Inflammatory macrophage treated with lipopolysaccharide for 4 hours (primary cell): Measurements from ENCODE around the gene ZNF598.
A peak's percentile ranks its signal among the peaks of the same experiment; 100 is the strongest.

Source experiments
- DNase-seq: peaks from one replicate; pipeline ENCODE4 v3.0.0-alpha.2; 2020

Gene ZNF598

DNA sequence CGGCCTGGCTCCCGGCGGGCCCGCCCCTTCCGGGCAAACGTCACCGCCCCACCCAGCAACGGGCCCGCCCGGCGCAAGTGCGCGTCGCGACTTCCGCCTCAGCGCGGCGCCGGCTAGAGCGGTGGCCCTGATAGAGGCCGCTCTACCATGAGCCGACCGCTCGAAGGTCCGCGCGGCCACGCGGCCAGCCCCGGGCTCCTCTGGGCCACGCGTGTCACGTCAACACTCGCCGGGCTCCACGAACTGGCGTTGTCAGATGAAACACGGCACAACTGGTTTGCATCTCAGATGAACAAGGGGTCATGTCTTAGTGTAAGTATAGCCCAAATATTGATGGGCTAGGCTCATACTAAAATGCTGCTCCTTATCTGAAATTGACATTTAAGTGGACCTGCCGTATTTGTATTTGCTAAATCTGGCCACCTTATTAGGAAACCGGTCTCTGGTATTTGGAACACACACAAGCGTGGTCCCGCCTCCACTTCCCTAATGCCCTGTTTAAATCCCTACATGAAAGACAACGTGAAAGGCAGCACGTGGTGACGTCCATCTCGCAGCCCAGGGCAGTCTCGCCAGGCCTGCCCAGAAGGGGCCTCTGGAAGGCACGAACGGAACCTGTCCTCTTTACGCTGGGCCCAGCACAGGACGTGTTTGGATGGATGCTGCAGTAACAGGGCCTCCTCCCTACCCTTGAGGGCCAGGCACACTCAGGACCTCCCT lies at the start of gene ZNF598:
Gene ZNF598, minus strand, starts transcription at position 31 of the 720 bp plus-strand sequence.
- DNase-seq = peak; percentile 91

DNA sequence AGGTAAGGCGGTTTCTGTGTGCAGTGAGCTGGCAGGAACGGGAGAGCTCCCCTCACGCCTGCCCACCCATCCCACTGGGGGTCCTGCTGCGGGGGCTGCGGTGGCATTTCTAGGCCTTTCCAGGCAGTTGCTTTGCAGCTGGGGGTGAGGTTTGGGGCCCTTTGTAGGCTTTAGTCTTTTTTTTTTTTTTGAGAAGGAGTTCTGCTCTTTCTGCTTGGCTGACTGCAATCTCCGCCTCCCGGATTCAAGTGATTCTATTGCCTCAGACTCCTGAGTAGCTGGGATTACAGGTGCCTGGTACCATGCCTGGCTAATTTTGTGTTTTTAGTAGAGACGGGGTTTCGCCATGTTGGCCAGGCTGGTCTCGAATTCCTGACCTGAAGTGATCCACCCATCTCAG lies 49.3 kb upstream of the ZNF598 start:
- DNase-seq = no peak

DNA sequence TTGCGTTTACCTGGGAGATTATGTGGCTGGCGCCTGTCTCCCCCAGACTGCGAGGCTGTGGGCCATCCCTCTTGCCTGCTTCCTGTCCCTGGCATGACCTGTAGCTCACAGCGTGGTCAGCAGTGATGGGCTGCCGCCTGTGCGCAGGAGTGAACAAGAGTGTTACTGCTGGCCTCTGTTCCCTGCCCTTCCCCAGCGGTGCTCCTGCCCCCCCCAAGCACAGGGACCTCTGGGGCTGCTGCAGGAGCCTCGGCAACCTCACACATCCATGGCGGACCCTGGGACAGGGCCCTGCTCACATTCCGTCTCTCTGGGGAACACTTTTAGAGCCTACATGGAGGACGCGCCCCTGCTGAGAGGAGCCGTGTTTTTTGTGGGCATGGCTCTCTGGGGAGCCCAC lies 48.8 kb upstream of the ZNF598 start:
- no peak for DNase-seq

DNA sequence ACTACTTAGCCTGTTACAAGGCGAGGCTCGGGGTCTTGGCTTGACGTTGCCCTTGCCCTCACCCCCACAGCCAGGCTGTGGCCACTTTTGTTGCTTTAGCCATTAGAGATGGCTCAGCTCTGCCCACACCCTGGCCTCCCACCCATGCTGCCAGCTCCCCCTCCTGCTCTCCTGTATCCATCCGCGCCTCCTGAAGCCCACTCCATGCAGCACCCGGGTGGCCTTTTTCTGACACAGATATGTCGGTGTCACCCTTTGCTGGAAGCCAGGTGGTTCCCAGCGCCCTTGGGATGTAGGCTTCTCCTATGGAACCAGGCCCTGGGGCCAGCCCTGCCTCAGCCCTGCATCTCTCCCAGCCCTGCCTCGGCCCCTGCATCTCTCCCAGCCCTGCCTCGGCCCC lies 47.8 kb upstream of the ZNF598 start:
- DNase-seq = no peak

DNA sequence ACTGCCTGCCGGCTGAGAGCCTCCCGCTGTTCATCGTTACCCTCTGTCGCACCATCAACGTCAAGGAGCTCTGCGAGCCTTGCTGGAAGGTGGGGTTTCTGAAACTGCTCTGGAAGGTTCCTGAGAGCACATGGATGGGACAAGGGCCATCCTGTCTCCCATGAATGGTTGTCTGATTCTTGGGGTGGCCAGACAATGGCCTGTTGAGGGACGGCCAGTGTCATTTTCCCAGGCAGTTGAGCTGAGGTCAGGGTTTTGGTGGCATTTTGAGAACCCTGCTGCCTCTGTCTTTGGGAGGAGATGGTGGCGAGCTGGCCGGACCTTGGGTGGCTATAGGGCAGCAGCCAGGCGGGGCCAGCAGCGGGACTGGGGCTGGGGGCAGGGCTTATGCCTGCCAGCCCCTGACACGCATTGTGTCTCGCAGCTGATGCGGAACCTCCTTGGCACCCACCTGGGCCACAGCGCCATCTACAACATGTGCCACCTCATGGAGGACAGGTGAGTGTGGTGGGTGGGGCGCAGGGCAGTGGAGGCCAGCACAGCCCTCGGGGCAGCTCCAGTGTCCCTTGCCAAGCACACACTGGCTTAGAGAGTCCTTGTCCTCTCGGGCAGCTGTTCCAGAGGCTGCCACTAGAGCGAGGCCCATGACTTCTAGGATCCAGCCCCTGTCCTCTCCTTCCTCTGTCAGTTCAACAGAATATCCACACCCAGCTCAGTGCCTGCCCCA lies 47.2 kb upstream of the ZNF598 start:
- no peak for DNase-seq

DNA sequence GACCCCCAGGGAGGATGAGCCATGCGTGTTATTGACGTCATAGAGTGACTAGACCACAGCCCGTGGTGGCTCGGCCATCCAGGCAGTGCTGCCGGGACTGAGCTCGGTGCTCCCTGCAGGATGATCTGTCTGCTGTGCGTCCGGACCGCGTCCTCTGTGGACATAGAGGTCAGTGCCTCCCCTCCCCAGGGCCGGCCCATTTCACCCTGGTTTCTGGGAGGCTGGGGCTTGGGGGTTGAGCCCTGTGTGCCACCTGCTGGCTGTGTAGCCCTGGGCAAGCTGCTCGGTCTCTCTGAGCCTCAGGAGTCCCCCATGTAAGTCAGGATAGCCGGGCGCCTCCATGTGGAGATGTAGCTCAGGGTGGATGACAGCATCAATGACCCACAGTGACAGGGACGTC lies 46.5 kb upstream of the ZNF598 start:
- no peak for DNase-seq

DNA sequence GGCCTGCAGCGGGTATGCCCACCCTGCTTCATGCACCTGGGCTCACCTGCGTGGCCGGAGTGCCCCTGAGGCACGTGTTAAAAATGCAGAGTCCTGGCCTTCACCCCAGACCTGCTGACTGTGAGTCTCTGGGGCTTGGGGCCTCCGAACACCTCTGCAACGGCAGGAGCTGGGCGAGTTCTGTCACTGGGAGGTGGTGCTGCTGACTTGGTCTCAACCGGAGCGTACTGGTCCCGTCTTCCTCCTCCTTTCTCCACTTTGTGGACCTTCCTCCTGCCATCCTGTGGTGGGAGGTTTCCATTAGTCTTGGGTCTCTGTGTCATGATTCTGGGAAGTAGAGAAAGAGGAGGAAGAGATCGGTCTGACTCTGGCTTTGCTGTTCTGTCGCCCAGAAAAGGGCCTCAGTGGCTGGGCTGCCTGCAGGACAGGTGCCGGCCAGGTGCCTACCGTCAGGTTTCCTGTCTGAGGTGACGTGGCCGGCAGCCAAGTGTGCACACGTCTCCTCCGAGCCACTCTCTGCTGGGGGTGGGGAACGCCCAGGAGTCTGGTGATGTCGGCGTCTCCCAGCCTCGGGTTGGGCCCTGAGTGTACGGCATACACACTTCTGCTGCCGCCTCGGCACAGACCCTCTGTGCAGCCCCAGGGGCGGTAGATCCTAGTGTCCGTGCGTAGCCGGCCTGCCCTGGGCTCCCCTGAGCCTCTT lies 45.1 kb upstream of the ZNF598 start:
- DNase-seq = no peak

DNA sequence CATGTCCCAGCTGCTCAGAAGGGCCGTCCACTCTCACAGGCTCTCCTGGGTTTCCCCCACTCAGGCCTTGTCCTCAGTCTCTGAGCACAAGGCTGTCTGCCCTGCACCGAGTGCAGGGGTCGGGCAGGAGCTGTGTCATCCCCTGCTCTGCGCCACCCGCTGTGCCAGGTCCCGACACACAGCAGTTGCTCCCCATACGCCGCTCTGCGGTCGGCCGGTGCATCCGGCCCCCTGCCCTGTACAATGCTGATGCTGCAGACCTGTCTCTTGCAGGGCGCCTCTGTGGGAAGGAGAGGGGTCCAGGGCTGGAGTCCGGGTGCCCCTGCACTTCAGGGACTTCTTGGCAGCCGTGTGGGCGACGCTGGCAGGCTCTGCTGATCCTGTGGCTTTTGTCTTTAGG lies 44.3 kb upstream of the ZNF598 start:
- DNase-seq = no peak

DNA sequence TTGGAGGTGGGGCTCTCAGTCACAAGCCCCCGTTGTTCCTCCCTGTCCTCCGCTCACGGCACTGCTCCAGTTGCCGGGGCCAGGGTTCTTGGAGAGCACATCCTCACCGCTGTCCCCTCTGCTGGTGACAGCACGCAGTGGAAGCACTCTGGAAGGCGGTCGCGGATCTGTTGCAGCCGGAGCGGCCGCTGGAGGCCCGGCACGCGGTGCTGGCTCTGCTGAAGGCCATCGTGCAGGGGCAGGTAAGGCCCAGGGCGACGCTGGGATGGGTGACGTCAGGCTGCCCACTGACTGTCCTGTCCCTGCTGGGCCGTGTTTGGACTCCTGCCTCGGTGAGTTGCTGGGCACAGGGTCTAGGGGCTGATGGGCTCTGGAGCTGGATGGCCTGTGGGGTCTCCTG lies 43.6 kb upstream of the ZNF598 start:
- no peak for DNase-seq

DNA sequence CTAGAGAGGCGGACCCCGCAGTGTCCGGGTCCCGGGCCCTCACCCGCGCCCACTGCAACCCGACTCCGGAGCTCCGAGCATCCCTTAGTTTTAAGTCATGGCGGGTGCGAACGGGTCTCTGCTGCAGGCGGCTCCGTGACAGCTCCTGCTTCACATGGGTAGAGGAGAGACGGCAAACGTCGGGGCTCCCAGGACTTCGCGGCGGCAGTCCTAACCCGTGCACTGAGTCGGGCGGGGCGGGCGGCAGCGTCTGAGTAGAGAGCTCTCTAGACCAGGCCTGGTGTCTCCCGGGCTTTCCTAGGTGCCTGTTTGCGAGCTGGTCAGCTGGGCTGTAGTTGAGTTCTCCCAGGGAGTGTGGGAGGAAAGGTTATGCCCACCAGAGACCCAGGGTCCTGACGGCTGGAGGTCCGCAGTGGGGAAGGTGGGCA lies 38.5 kb upstream of the ZNF598 start:
- DNase-seq = no peak

DNA sequence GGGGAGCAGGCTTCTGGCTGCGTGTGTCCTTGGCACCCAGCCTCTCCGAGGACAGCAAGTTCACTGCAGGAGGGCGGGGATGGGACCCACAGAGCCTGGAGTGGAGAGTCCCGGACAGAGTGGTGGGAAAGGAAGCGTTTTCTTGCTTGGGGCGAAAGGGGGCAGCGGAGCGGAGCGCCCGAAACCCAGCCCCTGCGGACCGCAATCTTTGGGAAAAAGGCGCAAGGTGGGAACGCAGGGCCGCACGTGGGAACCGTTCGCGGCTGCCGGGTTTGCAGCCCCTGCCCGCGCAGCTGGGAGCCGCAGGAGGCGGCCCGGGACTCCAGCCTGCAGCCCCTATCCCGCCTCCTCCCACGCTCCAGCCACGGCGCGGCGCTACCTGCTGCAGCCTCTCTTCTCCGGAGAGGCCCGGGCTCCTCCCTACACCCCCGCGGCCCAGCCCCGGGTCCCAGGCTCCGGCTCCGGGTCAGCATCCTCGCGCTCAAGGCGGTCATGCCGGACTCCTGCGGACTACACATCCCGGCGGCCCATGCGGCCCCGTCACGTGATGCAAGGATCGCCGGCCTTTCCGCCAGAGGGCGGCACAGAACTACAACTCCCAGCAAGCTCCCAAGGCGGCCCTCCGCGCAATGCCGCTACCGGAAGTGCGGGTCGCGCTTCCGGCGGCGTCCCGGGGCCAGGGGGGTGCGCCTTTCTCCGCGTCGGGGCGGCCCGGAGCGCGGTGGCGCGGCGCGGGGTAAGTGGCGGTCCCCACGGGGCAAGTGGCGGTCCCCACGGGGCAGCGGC lies 37.9 kb upstream of the ZNF598 start, which contains the start of the genes NTHL1 and TSC2:
Gene NTHL1, minus strand, starts transcription at position 505 of the 786 bp plus-strand sequence. Its CDS starts 11 bp downstream, at position 494.
Gene TSC2, plus strand, starts transcription at position 656 of the 786 bp plus-strand sequence. CDS start 631 bp downstream, outside the sequence.
- peak; percentile 96 for DNase-seq

DNA sequence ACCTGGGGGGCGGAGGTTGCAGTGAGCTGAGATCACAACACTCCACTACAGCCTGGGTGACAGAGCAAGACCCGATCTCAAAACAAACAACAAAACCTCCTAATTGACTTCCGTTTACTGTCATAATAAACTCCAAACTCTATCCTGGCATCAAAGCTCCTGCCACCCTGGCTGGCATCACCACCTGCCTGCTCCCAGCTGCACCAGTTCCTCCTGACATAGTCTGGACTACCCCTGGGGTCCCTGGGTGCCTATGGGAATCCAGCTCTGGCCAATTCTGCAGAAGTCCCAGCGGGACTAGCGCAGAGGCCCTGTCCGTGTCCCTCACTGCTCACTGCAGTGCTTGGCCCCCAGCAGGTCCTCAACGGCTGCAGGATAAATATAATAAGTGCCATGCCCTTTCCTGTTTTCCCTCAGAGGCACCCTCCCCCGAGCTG lies 37.3 kb upstream of the ZNF598 start:
- no peak for DNase-seq

DNA sequence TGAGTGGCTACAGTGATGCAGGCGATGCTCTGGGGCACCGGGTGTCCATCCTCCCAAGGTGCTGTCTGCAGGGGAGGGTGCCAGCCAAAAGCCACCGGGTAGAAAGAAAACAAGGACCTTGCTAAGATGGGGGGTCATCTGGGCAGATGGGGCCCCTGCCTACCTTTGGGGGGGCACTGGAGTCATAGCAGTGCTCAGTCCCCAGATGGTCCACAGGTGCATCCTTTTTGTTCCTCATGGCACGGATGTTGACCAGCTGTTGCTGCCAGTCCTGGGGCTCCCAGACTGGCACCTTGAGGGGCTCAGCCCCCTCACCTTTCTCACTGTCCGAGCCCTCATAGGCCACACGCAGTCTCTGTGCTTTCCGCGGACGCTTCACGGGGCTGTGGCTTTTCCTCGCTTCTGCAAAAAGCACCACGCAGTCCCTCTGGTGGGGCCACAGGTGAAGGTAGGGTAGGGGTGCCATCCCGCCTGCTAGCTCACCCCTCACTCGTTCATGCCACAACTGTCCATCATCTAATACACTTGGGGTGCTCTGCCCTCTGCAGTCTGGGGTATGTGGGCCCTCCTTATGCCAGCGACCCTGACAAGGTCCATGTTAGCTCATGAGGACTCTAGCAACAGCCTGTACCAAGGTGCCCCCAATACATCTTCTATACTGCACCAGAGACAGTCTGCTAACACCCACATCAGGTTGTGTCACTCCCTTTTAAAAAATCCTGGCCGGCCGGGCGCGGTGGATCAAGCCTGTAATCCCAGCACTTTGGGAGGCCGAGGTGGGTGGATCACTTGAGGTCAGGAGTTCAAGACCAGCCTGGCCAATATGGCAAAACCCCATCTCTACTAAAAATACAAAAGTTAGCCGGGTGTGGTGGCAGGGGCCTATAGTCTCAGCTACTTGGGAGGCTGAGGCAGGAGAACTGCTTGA lies 36.6 kb upstream of the ZNF598 start:
- DNase-seq = no peak

DNA sequence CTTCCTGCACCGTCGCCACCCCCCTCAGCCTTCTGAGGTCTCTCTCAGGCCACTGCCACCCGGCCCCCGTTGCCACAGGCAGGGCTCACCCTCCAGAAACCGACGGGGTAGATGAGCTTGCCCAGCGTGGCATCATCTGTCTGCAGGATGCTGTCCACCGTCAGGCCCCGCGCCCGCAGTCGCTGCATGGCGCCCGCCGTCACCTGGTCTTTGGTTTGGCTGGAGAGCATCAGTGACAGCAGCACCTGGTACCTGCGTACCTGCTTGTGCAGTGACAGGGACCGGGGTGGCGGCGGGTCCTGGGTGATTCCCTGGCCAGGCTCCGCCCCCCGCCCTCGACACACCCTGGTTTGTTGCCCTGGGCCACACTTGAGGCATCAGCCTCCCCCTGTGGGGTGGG lies 34.9 kb upstream of the ZNF598 start:
- DNase-seq = no peak

DNA sequence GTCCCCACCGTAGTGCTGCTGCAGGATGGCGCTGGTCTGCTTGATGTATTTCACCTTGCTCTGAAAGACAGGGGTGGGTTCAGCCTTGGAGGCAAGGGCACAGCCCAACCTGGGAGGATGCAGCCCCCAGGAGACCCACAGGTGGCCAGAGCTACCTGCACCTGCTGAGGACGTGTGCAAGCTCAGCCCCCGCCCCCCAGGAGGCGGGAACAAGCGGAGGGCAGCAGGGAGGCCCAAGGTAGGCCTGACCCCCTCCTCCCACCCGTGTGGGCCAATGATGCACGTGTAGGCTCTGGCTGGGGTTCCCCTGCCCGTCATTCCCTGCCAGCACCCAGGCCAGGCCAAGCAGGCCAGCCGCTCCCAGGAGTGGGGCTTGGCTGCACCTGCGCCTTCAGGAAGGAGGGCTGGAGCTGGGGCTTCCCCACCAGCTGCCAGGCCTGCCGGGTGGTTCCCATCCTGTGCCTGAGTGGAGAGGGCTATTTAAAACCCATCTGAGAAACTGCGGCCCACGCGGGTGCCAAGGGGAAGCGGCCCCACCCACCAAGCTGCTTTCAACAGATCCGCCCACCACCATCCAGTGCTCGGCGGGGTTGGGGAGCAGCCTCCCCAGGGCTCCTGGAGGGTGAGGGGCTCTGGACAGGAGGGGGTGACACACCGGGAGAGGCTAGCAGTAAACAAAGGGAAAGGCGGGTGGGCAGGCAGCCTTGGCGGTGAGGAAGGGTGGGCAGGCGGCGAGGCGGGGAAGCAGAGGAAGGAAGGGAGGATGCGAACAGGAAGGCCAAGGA lies 34.2 kb upstream of the ZNF598 start:
- peak; percentile 82 for DNase-seq

DNA sequence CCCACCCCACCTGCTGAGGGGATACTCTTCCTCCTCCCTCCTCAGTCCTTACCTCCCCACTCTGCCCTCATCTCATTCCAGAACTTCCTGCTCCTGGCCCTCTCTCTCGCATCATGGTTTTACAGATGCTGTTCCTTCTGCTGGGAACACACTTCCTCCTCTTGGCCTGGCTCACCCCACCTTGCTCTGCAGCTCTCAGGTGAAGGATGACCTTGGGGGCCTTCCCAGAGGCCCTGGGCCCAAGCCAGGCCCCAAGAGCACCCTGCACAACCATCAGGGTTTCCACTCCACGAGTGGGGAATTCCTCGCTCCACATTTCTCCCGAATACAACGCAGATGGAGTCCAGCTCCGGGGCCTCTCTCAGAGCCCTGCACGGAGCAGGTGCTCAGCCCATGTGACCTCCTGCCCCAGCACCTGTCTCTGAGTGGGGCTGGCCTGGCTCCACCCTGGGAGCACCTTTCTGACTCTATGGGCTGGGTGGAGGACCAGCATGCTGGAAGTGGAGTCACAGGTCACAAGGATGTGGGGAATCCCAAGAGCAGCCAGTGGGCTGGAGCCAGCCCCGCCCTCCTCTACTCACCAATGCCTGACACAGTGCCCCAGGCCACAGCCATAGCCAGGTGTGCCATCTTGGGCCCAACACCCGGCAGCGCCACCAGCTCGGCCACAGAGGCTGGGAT lies 33.5 kb upstream of the ZNF598 start:
- DNase-seq = peak; percentile 52

DNA sequence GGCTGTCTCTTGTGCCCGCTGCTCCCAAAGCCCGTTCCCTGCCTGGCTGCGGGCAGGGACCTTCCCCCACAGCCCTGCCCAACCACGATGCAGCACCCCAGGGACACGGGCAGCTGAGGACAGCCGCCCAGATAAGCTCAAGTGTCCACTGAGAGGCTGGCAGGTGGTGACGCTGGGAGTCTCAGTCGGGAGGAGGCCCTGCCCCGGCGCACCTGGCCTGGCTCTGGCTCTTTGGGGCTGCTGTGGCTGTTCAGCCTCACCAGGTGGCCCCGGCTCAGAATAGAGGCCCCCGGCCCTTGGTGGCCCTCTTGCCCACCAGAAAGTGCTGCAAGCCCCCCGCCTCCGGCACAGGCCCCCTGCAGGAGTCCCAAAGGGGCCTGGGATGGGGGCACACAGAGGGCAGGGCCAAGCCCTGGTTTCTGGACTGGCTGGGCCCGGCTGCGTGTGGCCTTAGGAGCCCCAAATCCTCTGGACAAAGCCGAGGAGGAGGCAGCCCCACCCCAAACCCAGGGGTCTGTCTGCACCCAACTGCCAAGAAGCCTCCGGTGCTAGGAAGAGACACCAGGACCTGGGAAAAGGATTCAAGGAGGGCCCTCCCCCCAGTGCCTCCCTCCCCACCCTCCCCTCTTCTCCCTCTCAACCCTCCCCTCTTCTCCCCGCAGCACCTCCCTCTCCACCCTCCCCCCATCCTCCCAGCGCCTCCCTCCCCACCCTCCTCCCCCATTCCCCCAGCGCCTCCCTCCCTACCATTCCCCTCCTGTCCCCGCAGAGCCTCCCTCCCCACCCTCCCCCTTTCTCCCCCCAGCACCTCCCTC lies 32.8 kb upstream of the ZNF598 start:
- DNase-seq = no peak

DNA sequence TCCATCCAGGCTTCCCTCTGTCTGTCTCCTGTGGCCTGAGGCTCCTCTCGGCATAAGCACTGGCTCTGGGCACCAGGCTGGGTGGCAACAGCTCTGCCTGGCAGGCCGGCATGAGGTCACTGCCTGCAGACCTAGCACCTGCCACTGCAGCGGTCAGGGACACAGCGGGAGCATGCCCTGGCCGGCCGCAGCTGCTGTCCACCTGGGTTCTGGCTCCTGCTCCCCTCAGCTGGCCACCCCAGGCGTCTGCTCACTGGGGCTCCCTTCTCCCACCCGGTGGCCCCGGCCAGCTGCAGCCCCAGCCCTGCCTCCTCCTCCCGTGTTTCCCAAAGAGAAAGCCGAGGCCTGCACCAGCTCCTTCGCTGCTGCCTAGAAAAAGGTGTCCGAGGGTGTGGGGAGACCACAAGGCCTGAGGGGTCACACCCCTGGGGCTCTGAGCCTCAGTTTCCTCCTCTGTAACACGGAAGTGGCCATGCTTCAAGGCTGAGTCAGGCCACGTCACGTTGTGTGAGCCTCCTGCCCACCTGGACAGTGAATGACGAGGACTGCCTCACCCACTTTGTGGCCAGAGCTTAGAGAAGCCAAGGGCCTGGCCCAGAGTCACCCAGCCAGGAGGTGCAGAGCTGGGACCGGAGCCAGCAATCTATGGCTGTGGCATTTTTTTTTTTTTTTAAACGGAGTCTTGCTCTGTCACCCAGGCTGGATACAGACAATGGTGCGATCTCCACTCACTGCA lies 31.3 kb upstream of the ZNF598 start:
- no peak for DNase-seq
